Ascending aorta (tissue), 2 donors: Measurements from ENCODE around the gene MOB3A. TPM values are rescaled to one million over a fixed set of nuclear protein-coding genes. Genes with fewer than 3 reads are reported as not detected.

ENCODE experiments used
- DNase-seq, 2 donors: peaks; one replicate each; pipeline ENCODE4 v3.0.0-alpha.2; 2019; ENCODE audit warnings: low spot score in 2 of 2
- H3K27ac ChIP-seq, 2 donors: fragments of 200-600 bp; sonication (generic); one replicate each; pipeline ENCODE4 v1.5.1; 2016 to 2017; ENCODE audit warnings: mild to moderate bottlenecking in 1 of 2
- H3K27me3 ChIP-seq: fragments of 200-600 bp; sonication (generic); one replicate; pipeline ENCODE4 v1.5.1; 2017
- H3K36me3 ChIP-seq, 2 donors: fragments of 200-600 bp; sonication (generic); one replicate each; pipeline ENCODE4 v1.5.1; 2016
- H3K4me1 ChIP-seq, 2 donors: fragments of 200-600 bp; sonication (generic); one replicate each; pipeline ENCODE4 v1.5.1; 2016 to 2017; ENCODE audit warnings: mild to moderate bottlenecking in 1 of 2
- H3K4me3 ChIP-seq, 2 donors: fragments of 200-600 bp; sonication (generic); one replicate each; pipeline ENCODE4 v1.5.1; 2016 to 2017; ENCODE audit warnings: mild to moderate bottlenecking in 1 of 2
- H3K9me3 ChIP-seq, 2 donors: fragments of 200-600 bp; sonication (generic); one replicate each; pipeline ENCODE4 v1.5.1; 2016
- intact Hi-C: fragments of 100-400 bp; cut with DNase I; formaldehyde crosslinking; loops from one replicate; pipeline ENCODE4 v1.15.1; 2023
- total RNA-seq: library from RNA; depleted of rRNA; stranded (reverse); fragments of >200 nt; gene quantifications from one replicate; pipeline ENCODE4 v1.1.0, GENCODE V29; 2016
- TF ChIP-seq, protein P1 (sequence below), 3 experiments: fragments of 200-600 bp in 2 of 3; fragments of 450-650 bp in 1 of 3; sonication (generic) in 2 of 3; IDR thresholded peaks; one replicate each; pipeline ENCODE4 v1.5.1; 2016 to 2019; ENCODE audit warnings: antibody characterized with exemption in 3 of 3, mild to moderate bottlenecking in 1 of 3, moderate library complexity in 1 of 3

MOB3A gene
- total RNA-seq, 1 donor from 2014 or later = 44.4 TPM

GRCh38 chr19:2083174-2083854, 12.8 kb downstream of the MOB3A start:
- DNase-seq = no peak
- Histone ChIP-seq H3K4me1 (no peaks in the 10 kb centered on the region), H3K36me3 (peaks cover 35 to 44% of the 10 kb centered on the region in 2 donors), H3K27me3 (no peaks in the 10 kb centered on the region), H3K27ac (peak overlapping the region; percentile 38 to 46), H3K4me3 (peak overlapping the region in 1 of 2 donors; percentile 33), H3K9me3 (no peaks in the 10 kb centered on the region)
- intact Hi-C loops = no loop called here
- TF ChIP-seq, protein P1, sequence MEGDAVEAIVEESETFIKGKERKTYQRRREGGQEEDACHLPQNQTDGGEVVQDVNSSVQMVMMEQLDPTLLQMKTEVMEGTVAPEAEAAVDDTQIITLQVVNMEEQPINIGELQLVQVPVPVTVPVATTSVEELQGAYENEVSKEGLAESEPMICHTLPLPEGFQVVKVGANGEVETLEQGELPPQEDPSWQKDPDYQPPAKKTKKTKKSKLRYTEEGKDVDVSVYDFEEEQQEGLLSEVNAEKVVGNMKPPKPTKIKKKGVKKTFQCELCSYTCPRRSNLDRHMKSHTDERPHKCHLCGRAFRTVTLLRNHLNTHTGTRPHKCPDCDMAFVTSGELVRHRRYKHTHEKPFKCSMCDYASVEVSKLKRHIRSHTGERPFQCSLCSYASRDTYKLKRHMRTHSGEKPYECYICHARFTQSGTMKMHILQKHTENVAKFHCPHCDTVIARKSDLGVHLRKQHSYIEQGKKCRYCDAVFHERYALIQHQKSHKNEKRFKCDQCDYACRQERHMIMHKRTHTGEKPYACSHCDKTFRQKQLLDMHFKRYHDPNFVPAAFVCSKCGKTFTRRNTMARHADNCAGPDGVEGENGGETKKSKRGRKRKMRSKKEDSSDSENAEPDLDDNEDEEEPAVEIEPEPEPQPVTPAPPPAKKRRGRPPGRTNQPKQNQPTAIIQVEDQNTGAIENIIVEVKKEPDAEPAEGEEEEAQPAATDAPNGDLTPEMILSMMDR (IDR thresholded peaks at IDR 0.05) = no peak

DNA sequence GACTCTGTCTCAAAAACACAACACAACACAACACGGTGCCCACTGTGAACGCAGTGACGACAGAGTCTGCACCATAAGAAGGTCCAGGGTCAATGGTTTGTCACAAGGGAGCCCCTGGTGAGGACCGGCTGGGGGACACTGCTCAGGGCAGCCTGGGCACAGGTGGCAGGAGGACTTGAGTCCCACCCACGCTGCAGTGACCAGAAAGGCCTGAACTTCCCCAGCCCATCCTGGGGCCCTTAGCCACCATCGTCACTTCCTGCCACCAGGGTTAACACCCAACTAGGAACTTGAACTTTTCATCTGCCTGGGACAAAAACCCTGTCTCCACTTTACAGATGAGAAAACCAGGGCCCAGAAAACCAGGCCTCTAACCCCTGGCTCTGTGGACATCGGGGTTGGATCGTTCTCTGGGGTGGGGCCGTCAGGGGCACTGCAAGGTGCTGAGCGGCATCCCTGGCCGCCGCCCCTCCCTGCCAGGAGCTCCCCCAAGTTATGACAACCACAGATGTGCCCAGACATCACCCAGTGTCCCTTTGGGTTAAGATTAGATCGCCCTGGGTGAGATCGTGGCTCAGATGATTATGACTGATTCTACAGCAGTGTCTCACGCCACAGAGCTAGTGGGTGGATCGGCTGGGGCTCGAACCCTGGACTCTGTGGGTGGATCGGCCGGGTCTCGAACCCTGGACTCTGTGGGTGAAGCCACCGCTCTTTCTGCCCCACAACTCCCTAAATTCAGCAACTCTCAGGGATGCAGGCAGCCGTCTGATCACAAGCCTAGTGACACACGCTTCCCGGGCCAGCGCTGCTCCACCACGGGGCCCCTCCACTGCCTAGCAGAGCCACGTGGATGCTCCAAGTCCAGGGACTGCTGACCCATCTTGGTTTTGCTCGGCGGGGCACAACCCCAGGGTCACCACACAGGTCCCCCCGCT, 14.0 kb downstream of the MOB3A start:
- Histone ChIP-seq H3K27ac (peak overlapping the region; percentile 1 to 26), H3K36me3 (peaks cover 47 to 56% of the 10 kb centered on the region in 2 donors), H3K4me1 (no peaks in the 10 kb centered on the region), H3K4me3 (no peak overlapping the region), H3K27me3 (no peaks in the 10 kb centered on the region), H3K9me3 (no peaks in the 10 kb centered on the region)
- TF ChIP-seq, protein P1 (IDR thresholded peaks at IDR 0.05) = no peak
- intact Hi-C loops = no loop called here
- no peak for DNase-seq

- peaks cover 60 to 73% of the 10 kb centered on the region in 2 donors for H3K36me3 ChIP-seq
These were observed 15.7 kb downstream of the MOB3A start for GRCh38 chr19:2080336-2080988.

GRCh38 chr19:2079865-2080301, 16.2 kb downstream of the MOB3A start:
- H3K4me3 ChIP-seq = no peak overlapping the region
- no peaks in the 10 kb centered on the region for H3K4me1 ChIP-seq
- TF ChIP-seq, protein P1 (IDR thresholded peaks at IDR 0.05) = no peak
- H3K27me3 ChIP-seq = no peaks in the 10 kb centered on the region
- H3K9me3 ChIP-seq = no peaks in the 10 kb centered on the region
- no peak for DNase-seq
- H3K36me3 ChIP-seq = peaks cover 63 to 79% of the 10 kb centered on the region in 2 donors
- intact Hi-C loops = no loop called here
- H3K27ac ChIP-seq = no peak overlapping the region

More at GRCh38 chr19:2080336-2080988, 15.7 kb downstream of the MOB3A start:
- no peaks in the 10 kb centered on the region for H3K27me3 ChIP-seq
- TF ChIP-seq, protein P1 (IDR thresholded peaks at IDR 0.05) = no peak
- no peak for DNase-seq
- H3K4me1 ChIP-seq = no peaks in the 10 kb centered on the region
- H3K4me3 ChIP-seq = no peak overlapping the region
- no peaks in the 10 kb centered on the region for H3K9me3 ChIP-seq
- intact Hi-C loops = no loop called here
- no peak overlapping the region for H3K27ac ChIP-seq

DNA sequence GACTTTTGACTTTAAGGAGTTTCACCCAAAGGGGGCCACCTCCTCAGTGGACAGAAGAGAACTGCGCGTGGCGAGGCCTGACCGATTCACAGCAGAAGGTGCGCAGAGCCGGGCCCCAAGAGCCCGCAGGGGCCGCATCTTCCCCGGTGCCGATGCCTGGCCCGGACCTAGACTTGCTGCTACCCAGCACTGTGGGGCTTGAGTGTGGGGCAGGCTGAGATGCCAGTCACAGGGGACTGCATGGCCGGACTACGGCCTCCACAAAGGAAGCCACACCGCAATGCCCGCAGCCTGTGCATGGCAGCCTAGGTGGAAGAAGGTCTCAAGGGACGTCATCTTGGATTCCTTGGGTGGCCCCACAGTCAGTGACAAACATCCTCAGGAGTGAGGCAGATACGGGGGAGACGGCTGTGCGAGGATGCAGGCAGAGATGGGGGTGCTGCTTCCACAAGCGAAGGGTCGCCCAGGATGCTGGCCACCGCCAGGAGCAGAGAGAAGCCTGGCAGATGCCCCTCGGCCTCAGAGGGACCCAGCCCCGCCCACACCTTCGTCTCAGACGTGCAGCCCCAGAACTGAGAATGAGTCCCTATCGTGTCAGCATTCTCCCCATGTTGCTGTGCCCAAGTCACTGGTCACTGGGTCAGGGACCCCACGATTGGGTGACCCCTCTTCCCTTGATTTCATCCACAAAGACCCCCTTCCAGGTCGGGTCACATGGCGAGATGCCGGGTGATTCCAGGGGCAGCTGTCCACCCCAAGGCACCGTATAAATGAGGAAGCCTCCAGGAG, 16.9 kb downstream of the MOB3A start:
- TF ChIP-seq, protein P1 (IDR thresholded peaks at IDR 0.05) = no peak
- Histone ChIP-seq H3K9me3 (no peaks in the 10 kb centered on the region), H3K27ac (no peak overlapping the region), H3K27me3 (no peaks in the 10 kb centered on the region), H3K36me3 (peaks cover 65 to 80% of the 10 kb centered on the region in 2 donors), H3K4me3 (no peak overlapping the region), H3K4me1 (no peaks in the 10 kb centered on the region)
- intact Hi-C loops = no loop called here
- no peak for DNase-seq
